Measurements from ENCODE around the gene STK38L. TPM values are rescaled to one million over a fixed set of nuclear protein-coding genes. Genes with fewer than 3 reads are reported as not detected.

The STK38L gene
- total RNA-seq, 2 donors from 2014 or later = 33.2 to 78.3 TPM

GRCh38 chr12:27236498-27236897 lies 7.6 kb upstream of the STK38L start:
- 92% methylated on average over 3 of the region's 3 CpGs; no CpG with 5 or more reads in 1 of the 2 experiments for WGBS, 2 experiments (ENCODE audit: insufficient coverage in 1 of 2, insufficient read length in 1 of 2)
- DNase-seq = no peak
- Histone ChIP-seq H3K36me3 (ENCODE audit: control insufficient read depth, insufficient read depth, low read length) (no peaks in the 10 kb centered on the region), H3K4me1 (ENCODE audit: control insufficient read depth, insufficient read depth, low read length) (no peaks in the 10 kb centered on the region), H3K27me3 (ENCODE audit: control insufficient read depth, insufficient read depth, low read length, poor library complexity, severe bottlenecking) (no peaks in the 10 kb centered on the region), H3K9ac (ENCODE audit: extremely low read depth, low read length, poor library complexity, severe bottlenecking) (no peak overlapping the region), H3K9me3 (ENCODE audit: control insufficient read depth, low read length) (no peaks in the 10 kb centered on the region), H3K27ac (ENCODE audit: low read depth, low read length) (no peak overlapping the region), H3K4me3 (ENCODE audit: low read length) (no peak overlapping the region)
- Mint-ChIP-seq H3K27me3 (ENCODE audit: insufficient read depth) (no peaks in the 10 kb centered on the region), H3K36me3 (ENCODE audit: low read depth) (no peaks in the 10 kb centered on the region), H3K27ac (no peak overlapping the region), H3K4me3 (no peak overlapping the region), H3K9me3 (no peaks in the 10 kb centered on the region), H3K4me1 (no peaks in the 10 kb centered on the region)
- no peak for TF ChIP-seq CTCF (conservative IDR thresholded peaks at IDR 0.05)

GRCh38 chr12:27237790-27238771 lies 6.0 kb upstream of the STK38L start:
- Mint-ChIP-seq H3K9me3 (no peaks in the 10 kb centered on the region), H3K4me3 (no peak overlapping the region), H3K36me3 (ENCODE audit: low read depth) (no peaks in the 10 kb centered on the region), H3K27me3 (ENCODE audit: insufficient read depth) (no peaks in the 10 kb centered on the region), H3K27ac (no peak overlapping the region), H3K4me1 (no peaks in the 10 kb centered on the region)
- no peak for TF ChIP-seq CTCF (conservative IDR thresholded peaks at IDR 0.05)
- Histone ChIP-seq H3K27ac (ENCODE audit: low read depth, low read length) (no peak overlapping the region), H3K4me3 (ENCODE audit: low read length) (no peak overlapping the region), H3K9me3 (ENCODE audit: control insufficient read depth, low read length) (no peaks in the 10 kb centered on the region), H3K27me3 (ENCODE audit: control insufficient read depth, insufficient read depth, low read length, poor library complexity, severe bottlenecking) (no peaks in the 10 kb centered on the region), H3K9ac (ENCODE audit: extremely low read depth, low read length, poor library complexity, severe bottlenecking) (no peak overlapping the region), H3K4me1 (ENCODE audit: control insufficient read depth, insufficient read depth, low read length) (no peaks in the 10 kb centered on the region), H3K36me3 (ENCODE audit: control insufficient read depth, insufficient read depth, low read length) (no peaks in the 10 kb centered on the region)
- WGBS, 2 experiments (ENCODE audit: insufficient coverage in 1 of 2, insufficient read length in 1 of 2) = 86 to 96% methylated on average over 3 to 5 of the region's 6 CpGs
- DNase-seq = no peak

- no peak for DNase-seq
- peaks cover 7% of the 10 kb centered on the region for H3K9me3 Mint-ChIP-seq
- no peak overlapping the region for H3K9ac ChIP-seq (ENCODE audit: extremely low read depth, low read length, poor library complexity, severe bottlenecking)
- H3K27me3 ChIP-seq (ENCODE audit: control insufficient read depth, insufficient read depth, low read length, poor library complexity, severe bottlenecking) = no peaks in the 10 kb centered on the region
- no peak for TF ChIP-seq CTCF (conservative IDR thresholded peaks at IDR 0.05)
- no peak overlapping the region for H3K27ac ChIP-seq (ENCODE audit: low read depth, low read length)
- H3K36me3 Mint-ChIP-seq (ENCODE audit: low read depth) = no peaks in the 10 kb centered on the region
- H3K27me3 Mint-ChIP-seq (ENCODE audit: insufficient read depth) = no peaks in the 10 kb centered on the region
- no peak overlapping the region for H3K27ac Mint-ChIP-seq
- H3K4me3 ChIP-seq (ENCODE audit: low read length) = no peak overlapping the region
- peaks cover 6% of the 10 kb centered on the region for H3K9me3 ChIP-seq (ENCODE audit: control insufficient read depth, low read length)
- peaks cover 3% of the 10 kb centered on the region for H3K4me1 ChIP-seq (ENCODE audit: control insufficient read depth, insufficient read depth, low read length)
- H3K4me1 Mint-ChIP-seq = peaks cover 17% of the 10 kb centered on the region
- H3K36me3 ChIP-seq (ENCODE audit: control insufficient read depth, insufficient read depth, low read length) = no peaks in the 10 kb centered on the region
- WGBS, 2 experiments (ENCODE audit: insufficient coverage in 1 of 2, insufficient read length in 1 of 2) = 92 to 100% methylated on average over 3 to 4 of the region's 4 CpGs
- peak overlapping the region; percentile 94 for H3K4me3 Mint-ChIP-seq
Observed at GRCh38 chr12:27243006-27243405, 1.1 kb upstream of the STK38L start.

Data from endodermal cell (in vitro differentiated cells).